H1 (cell line): ENCODE measurements around the gene DLX5. TPM values are rescaled to one million over a fixed set of nuclear protein-coding genes. Genes with fewer than 3 reads are reported as not detected.
A peak's percentile ranks its signal among the peaks of the same experiment; 100 is the strongest.

Experiments
- ATF3 ChIP-seq: IDR thresholded peaks from 2 replicates; pipeline ENCODE4 v1.6.1; 2011; ENCODE audit warnings: low read depth, mild to moderate bottlenecking, low read length; ENCODE audit not compliant: insufficient read depth
- BACH1 ChIP-seq: IDR thresholded peaks from 2 replicates; pipeline ENCODE4 v1.6.1; 2012; ENCODE audit warnings: low read length, improper control_type of control experiment
- CREB1 ChIP-seq: IDR thresholded peaks from 2 replicates; pipeline ENCODE4 v1.6.1; 2012; ENCODE audit warnings: inconsistent platforms
- EGR1 ChIP-seq: IDR thresholded peaks from 2 replicates; pipeline ENCODE4 v1.6.1; 2011; ENCODE audit warnings: low read depth, low read length, borderline replicate concordance
- EZH2 ChIP-seq: fragments of 200-600 bp; sonication (generic); IDR thresholded peaks from 2 replicates; pipeline ENCODE4 v1.7.1; 2012; ENCODE audit warnings: low read depth, mild to moderate bottlenecking, moderate library complexity, low read length, inconsistent platforms; ENCODE audit not compliant: severe bottlenecking
- JUN ChIP-seq: IDR thresholded peaks from 2 replicates; pipeline ENCODE4 v1.6.1; 2011; ENCODE audit warnings: low read depth, mild to moderate bottlenecking, improper control_type of control experiment, low read length
- JUND ChIP-seq: IDR thresholded peaks from 2 replicates; pipeline ENCODE4 v1.6.1; 2011; ENCODE audit warnings: mild to moderate bottlenecking, improper control_type of control experiment, low read length
- KDM4A ChIP-seq: IDR thresholded peaks from one replicate; pipeline ENCODE4 v1.7.1; 2012; ENCODE audit warnings: low read depth, mild to moderate bottlenecking, moderate library complexity, low read length, inconsistent platforms; ENCODE audit not compliant: severe bottlenecking
- KDM5A ChIP-seq: fragments of 200-600 bp; IDR thresholded peaks from 2 replicates; pipeline ENCODE4 v1.7.1; 2012; ENCODE audit warnings: mild to moderate bottlenecking, low read length, inconsistent platforms, mixed read lengths
- NANOG ChIP-seq: IDR thresholded peaks from 2 replicates; pipeline ENCODE4 v1.6.1; 2011; ENCODE audit warnings: low read length, low read depth, mild to moderate bottlenecking, inconsistent platforms; ENCODE audit not compliant: insufficient read depth, poor library complexity, severe bottlenecking
- POLR2A ChIP-seq, 2 experiments: IDR thresholded peaks; 1 replicate in 1 of 2; 2 replicates in 1 of 2; pipeline ENCODE4 v1.6.1; 2011; ENCODE audit warnings: low read depth in 2 of 2, low read length in 2 of 2, mild to moderate bottlenecking in 2 of 2; ENCODE audit errors: control extremely low read depth in 1 of 2
- POLR2AphosphoS5 ChIP-seq: IDR thresholded peaks from 2 replicates; pipeline ENCODE4 v1.6.1; 2011; ENCODE audit warnings: low read depth, low read length
- POU5F1 ChIP-seq: IDR thresholded peaks from 2 replicates; pipeline ENCODE4 v1.6.1; 2011; ENCODE audit warnings: low read depth, mild to moderate bottlenecking, low read length, moderate library complexity
- RAD21 ChIP-seq, 2 experiments: IDR thresholded peaks in 1 of 2; conservative IDR thresholded peaks in 1 of 2; 2 replicates each; pipeline ENCODE4 v1.6.1; 2011; ENCODE audit warnings: low read depth in 2 of 2, low read length in 2 of 2, improper control_type of control experiment in 1 of 2, inconsistent platforms in 1 of 2, mild to moderate bottlenecking in 1 of 2, moderate library complexity in 1 of 2
- SAP30 ChIP-seq: fragments of 300-600 bp; sonication (generic); IDR thresholded peaks from 2 replicates; pipeline ENCODE4 v1.7.1; 2012; ENCODE audit warnings: low read length, moderate library complexity, mild to moderate bottlenecking, inconsistent platforms; ENCODE audit not compliant: insufficient read depth, insufficient replicate concordance
- SIN3A ChIP-seq, 2 experiments: IDR thresholded peaks in 1 of 2; conservative IDR thresholded peaks in 1 of 2; 2 replicates each; pipeline ENCODE4 v1.6.1; 2011 to 2012; ENCODE audit warnings: low read length in 2 of 2, improper control_type of control experiment in 1 of 2, low read depth in 1 of 2, mild to moderate bottlenecking in 1 of 2
- SIRT6 ChIP-seq: IDR thresholded peaks from one replicate; pipeline ENCODE4 v1.7.1; 2012; ENCODE audit warnings: low read length, inconsistent platforms
- SIX5 ChIP-seq: IDR thresholded peaks from 2 replicates; pipeline ENCODE4 v1.6.1; 2011; ENCODE audit warnings: mild to moderate bottlenecking, low read depth, low read length
- SP1 ChIP-seq: IDR thresholded peaks from 2 replicates; pipeline ENCODE4 v1.6.1; 2011; ENCODE audit warnings: low read depth, low read length
- SP4 ChIP-seq: IDR thresholded peaks from 2 replicates; pipeline ENCODE4 v1.6.1; 2012; ENCODE audit warnings: low read length, inconsistent platforms
- SRF ChIP-seq: IDR thresholded peaks from 2 replicates; pipeline ENCODE4 v1.6.1; 2011; ENCODE audit warnings: mild to moderate bottlenecking, low read depth, low read length, moderate library complexity
- TBP ChIP-seq: IDR thresholded peaks from 2 replicates; pipeline ENCODE4 v1.6.1; 2011; ENCODE audit warnings: low read depth, low read length, improper control_type of control experiment
- YY1 ChIP-seq: IDR thresholded peaks from 2 replicates; pipeline ENCODE4 v1.6.1; 2011; ENCODE audit warnings: low read depth, mild to moderate bottlenecking, low read length
- ZNF274 ChIP-seq: IDR thresholded peaks from 2 replicates; pipeline ENCODE4 v1.7.0; 2012; ENCODE audit warnings: low read length, borderline replicate concordance; ENCODE audit errors: extremely low read depth
- polyA plus RNA-seq, 7 experiments: library from polyadenylated mRNA; depleted of rRNA in 3 of 7; stranded (reverse) in 5 of 7; unstranded in 2 of 7; fragments of >200 nt in 5 of 7; fragments of 200-250 nt in 2 of 7; gene quantifications; 1 replicate in 5 of 7; 2 replicates in 1 of 7; 4 replicates in 1 of 7; pipeline versions ENCODE4 v1.2.1 to v1.2.3, GENCODE V29; 2011 to 2013; ENCODE audit warnings: missing spikeins in 2 of 7, mixed read lengths in 2 of 7
- total RNA-seq: library from RNA; stranded (reverse); fragmentation: NEBNext Ultra II Directional; extraction: Animal tissue kit (Norgen Biotek cat#: 25700); gene quantifications from 2 replicates; pipeline ENCODE4 v1.2.1, GENCODE V29; 2021

Gene DLX5
- total and polyA plus RNA-seq, 2 of the 8 experiments (the other 6 are each of a cell fraction or from before 2014, with no cell fraction given), result not detected

GRCh38 chr7:97005183-97006054 is 19.2 kb downstream of the DLX5 start, which contains the start of gene DLX6 (continued):
- TF ChIP-seq BACH1 (no peak), JUN (no peak), POLR2A (IDR thresholded peaks at IDR 0.05; ENCODE audit: control extremely low read depth in 1 of 2, low read depth in 2 of 2, low read length in 2 of 2) (no peak), YY1 (no peak), KDM5A (no peak), ATF3 (no peak), SIN3A (conservative IDR thresholded peaks at IDR 0.05 in 1 of 2, IDR thresholded peaks at IDR 0.05 in 1 of 2; ENCODE audit: low read depth in 1 of 2, low read length in 2 of 2) (no peak), ZNF274 (no peak), TBP (peak; percentile 29; the same call in 1 of the 2 replicates), KDM4A (peak; percentile 37), SRF (no peak), SP4 (no peak), EZH2 (peak; percentile 18), EGR1 (peak; percentile 24; the same call in 1 of the 2 replicates), SP1 (no peak), POU5F1 (no peak), POLR2AphosphoS5 (no peak), RAD21 (IDR thresholded peaks at IDR 0.05 in 1 of 2, conservative IDR thresholded peaks at IDR 0.05 in 1 of 2; ENCODE audit: low read depth in 2 of 2, low read length in 2 of 2) (0 out of 4 replicates have a peak, but pooled peaks of 1 of the 2 experiments have one; percentile 3), CREB1 (peak; percentile 93), NANOG (no peak), SIX5 (no peak), JUND (no peak), SAP30 (no peak), SIRT6 (no peak)
